Smooth muscle cell (in vitro differentiated cells): ENCODE results near the gene ATAT1. TPM values are rescaled to one million over a fixed set of nuclear protein-coding genes. Genes with fewer than 3 reads are reported as not detected.

ENCODE experiments used
- DNase-seq: peaks from one replicate; lab custom pipeline; 2025; ENCODE audit not compliant: unreplicated experiment; lab: John Stamatoyannopoulos, UW
- H2AFZ ChIP-seq: fragments of 200-600 bp; sonication (generic); 2 replicates; pipeline ENCODE4 v1.6.0; 2016; ENCODE audit warnings: antibody characterized with exemption, low read depth, mild to moderate bottlenecking
- H3F3A ChIP-seq: fragments of 200-600 bp; sonication (generic); 2 replicates; pipeline ENCODE4 v1.6.0; 2017; ENCODE audit warnings: antibody characterized with exemption, low read depth
- H3K27ac ChIP-seq: fragments of 200-600 bp; sonication (generic); 2 replicates; pipeline ENCODE4 v1.5.1; 2016; ENCODE audit warnings: low read depth, mild to moderate bottlenecking
- H3K27me3 ChIP-seq: fragments of 200-600 bp; sonication (generic); 2 replicates; pipeline ENCODE4 v1.6.1; 2016; ENCODE audit warnings: low read depth, mild to moderate bottlenecking
- H3K36me3 ChIP-seq: fragments of 200-600 bp; sonication (generic); 2 replicates; pipeline ENCODE4 v1.5.1; 2016; ENCODE audit warnings: low read depth
- H3K4me1 ChIP-seq: fragments of 200-600 bp; sonication (generic); 2 replicates; pipeline ENCODE4 v1.5.1; 2016; ENCODE audit warnings: low read depth
- H3K4me2 ChIP-seq: fragments of 200-600 bp; sonication (generic); 2 replicates; pipeline ENCODE4 v1.6.0; 2016; ENCODE audit warnings: mild to moderate bottlenecking
- H3K4me3 ChIP-seq: fragments of 200-600 bp; sonication (generic); 2 replicates; pipeline ENCODE4 v1.5.1; 2016; ENCODE audit warnings: mild to moderate bottlenecking
- H3K79me2 ChIP-seq: fragments of 200-600 bp; sonication (generic); 2 replicates; pipeline ENCODE4 v1.6.0; 2016; ENCODE audit warnings: low read depth, mild to moderate bottlenecking
- H3K9ac ChIP-seq: fragments of 200-600 bp; sonication (generic); 2 replicates; pipeline ENCODE4 v1.6.0; 2016; ENCODE audit warnings: low read depth
- H3K9me3 ChIP-seq: fragments of 200-600 bp; sonication (generic); replicated peaks from 2 replicates; pipeline ENCODE4 v1.5.1; 2016; ENCODE audit warnings: low read depth
- H4K20me1 ChIP-seq: fragments of 200-600 bp; sonication (generic); 2 replicates; pipeline ENCODE4 v1.6.0; 2016; ENCODE audit warnings: low read depth
- CTCF ChIP-seq: fragments of 200-600 bp; sonication (generic); IDR thresholded peaks from 2 replicates; pipeline ENCODE4 v1.5.1; 2017; ENCODE audit warnings: borderline replicate concordance, mild to moderate bottlenecking, antibody characterized with exemption; ENCODE audit not compliant: insufficient read depth, poor library complexity, severe bottlenecking
- WGBS: methylation state at CpG from one replicate; pipeline ENCODE4 v1.1.7; 2016; ENCODE audit warnings: low lambda C conversion rate; 5-methylcytosine and 5-hydroxymethylcytosine counted together
- polyA plus RNA-seq: library from polyadenylated mRNA; unstranded; fragments of >200 nt; fragmentation: Nextera tagmentation; extraction: Ambion mirVana; gene quantifications from 2 replicates; pipeline ENCODE4 v1.2.1, GENCODE V29; 2016
- total RNA-seq: library from RNA; depleted of rRNA; stranded (reverse); fragments of >200 nt; gene quantifications from 2 replicates; pipeline ENCODE4 v1.2.3, GENCODE V29; 2014

Gene ATAT1
- total and polyA plus RNA-seq, 2 experiments from 2014 or later = 8.5 to 16.5 TPM

GRCh38 chr6:30612213-30612612 lies 14.5 kb upstream of the ATAT1 start:
- peak; percentile 11 for TF ChIP-seq CTCF
- Histone ChIP-seq H3K27ac (peak overlapping the region; percentile 95), H3K36me3 (peaks cover 7% of the 10 kb centered on the region), H3K79me2 (peaks cover 19% of the 10 kb centered on the region), H3F3A (peaks cover 39% of the 10 kb centered on the region), H3K4me1 (peaks cover 13% of the 10 kb centered on the region), H3K9me3 (no peaks in the 10 kb centered on the region), H4K20me1 (peaks cover 76% of the 10 kb centered on the region), H3K4me2 (peak overlapping the region; percentile 32), H3K4me3 (no peak overlapping the region), H3K27me3 (no peaks in the 10 kb centered on the region), H3K9ac (no peak overlapping the region), H2AFZ (no peak overlapping the region)
- WGBS = 96% methylated on average over 1 of the region's 1 CpG
- DNase-seq = no peak

- Histone ChIP-seq H3K79me2 (peaks cover 13% of the 10 kb centered on the region), H3K4me1 (peaks cover 13% of the 10 kb centered on the region), H3K4me2 (peak overlapping the region; percentile 93)
Measured at GRCh38 chr6:30612687-30613248, 13.9 kb upstream of the ATAT1 start.

GRCh38 chr6:30613251-30614043 lies 13.2 kb upstream of the ATAT1 start:
- Histone ChIP-seq H3K9ac (peak overlapping the region; percentile 45), H3K79me2 (peaks cover 17% of the 10 kb centered on the region), H4K20me1 (peaks cover 63% of the 10 kb centered on the region)

More at GRCh38 chr6:30612687-30613248, 13.9 kb upstream of the ATAT1 start:
- peak overlapping the region; percentile 95 for H3K27ac ChIP-seq
- TF ChIP-seq CTCF = no peak
- H3K27me3 ChIP-seq = no peaks in the 10 kb centered on the region
- H3K4me3 ChIP-seq = no peak overlapping the region
- peaks cover 5% of the 10 kb centered on the region for H3K36me3 ChIP-seq
- H3K9me3 ChIP-seq = no peaks in the 10 kb centered on the region
- H3F3A ChIP-seq = peaks cover 39% of the 10 kb centered on the region
- no peak overlapping the region for H3K9ac ChIP-seq
- peaks cover 70% of the 10 kb centered on the region for H4K20me1 ChIP-seq
- WGBS = 30% methylated on average over 6 of the region's 6 CpGs
- no peak overlapping the region for H2AFZ ChIP-seq
- no peak for DNase-seq

More at GRCh38 chr6:30613251-30614043, 13.2 kb upstream of the ATAT1 start:
- H3K4me3 ChIP-seq = peak overlapping the region; percentile 77
- H3K4me2 ChIP-seq = peak overlapping the region; percentile 93
- peaks cover 5% of the 10 kb centered on the region for H3K36me3 ChIP-seq
- peak overlapping the region; percentile 95 for H3K27ac ChIP-seq
- no peak for DNase-seq
- H2AFZ ChIP-seq = no peak overlapping the region
- no peaks in the 10 kb centered on the region for H3K9me3 ChIP-seq
- no peak for TF ChIP-seq CTCF
- H3K4me1 ChIP-seq = peaks cover 17% of the 10 kb centered on the region
- H3F3A ChIP-seq = peaks cover 39% of the 10 kb centered on the region
- H3K27me3 ChIP-seq = no peaks in the 10 kb centered on the region
